Glutamatergic neuron (in vitro differentiated cells): ENCODE results near the gene SLC37A1. TPM values are rescaled to one million over a fixed set of nuclear protein-coding genes. Genes with fewer than 3 reads are reported as not detected.

ENCODE experiments used
- DNase-seq: peaks from one replicate; pipeline ENCODE4 v3.0.0; 2022
- H3K27ac Mint-ChIP-seq: one replicate; pipeline ENCODE4 v1.8.0; 2020; ENCODE audit warnings: mild to moderate bottlenecking, mixed read lengths, inconsistent platforms; ENCODE audit not compliant: unreplicated experiment
- H3K27me3 Mint-ChIP-seq: one replicate; pipeline ENCODE4 v1.8.0; 2020; ENCODE audit warnings: mild to moderate bottlenecking, moderate library complexity, mixed read lengths, inconsistent platforms; ENCODE audit not compliant: unreplicated experiment
- H3K36me3 Mint-ChIP-seq: one replicate; pipeline ENCODE4 v1.8.0; 2020; ENCODE audit warnings: mild to moderate bottlenecking, mixed read lengths, inconsistent platforms; ENCODE audit not compliant: unreplicated experiment
- H3K4me1 Mint-ChIP-seq: one replicate; pipeline ENCODE4 v1.8.0; 2020; ENCODE audit warnings: mild to moderate bottlenecking, low read depth, mixed read lengths, inconsistent platforms; ENCODE audit not compliant: unreplicated experiment
- H3K4me3 Mint-ChIP-seq: one replicate; pipeline ENCODE4 v1.8.0; 2020; ENCODE audit warnings: mild to moderate bottlenecking, mixed read lengths, inconsistent platforms; ENCODE audit not compliant: unreplicated experiment
- H3K9me3 Mint-ChIP-seq: one replicate; pipeline ENCODE4 v1.8.0; 2020; ENCODE audit warnings: mild to moderate bottlenecking, moderate library complexity, mixed read lengths, inconsistent platforms; ENCODE audit not compliant: unreplicated experiment
- total RNA-seq: library from RNA; stranded (reverse); fragmentation: NEBNext Ultra II Directional; extraction: Animal tissue kit (Norgen Biotek cat#: 25700); gene quantifications from one replicate; pipeline ENCODE4 v1.2.1, GENCODE V29; 2021; ENCODE audit not compliant: unreplicated experiment
- TF ChIP-seq, protein P1 (sequence below): fragments of 200-600 bp; sonication (generic); IDR thresholded peaks from one replicate; pipeline ENCODE4 v1.5.0; 2021; ENCODE audit not compliant: partially characterized antibody, unreplicated experiment

The SLC37A1 gene
- total RNA-seq, 1 donor from 2014 or later, result 65.7 TPM

DNA sequence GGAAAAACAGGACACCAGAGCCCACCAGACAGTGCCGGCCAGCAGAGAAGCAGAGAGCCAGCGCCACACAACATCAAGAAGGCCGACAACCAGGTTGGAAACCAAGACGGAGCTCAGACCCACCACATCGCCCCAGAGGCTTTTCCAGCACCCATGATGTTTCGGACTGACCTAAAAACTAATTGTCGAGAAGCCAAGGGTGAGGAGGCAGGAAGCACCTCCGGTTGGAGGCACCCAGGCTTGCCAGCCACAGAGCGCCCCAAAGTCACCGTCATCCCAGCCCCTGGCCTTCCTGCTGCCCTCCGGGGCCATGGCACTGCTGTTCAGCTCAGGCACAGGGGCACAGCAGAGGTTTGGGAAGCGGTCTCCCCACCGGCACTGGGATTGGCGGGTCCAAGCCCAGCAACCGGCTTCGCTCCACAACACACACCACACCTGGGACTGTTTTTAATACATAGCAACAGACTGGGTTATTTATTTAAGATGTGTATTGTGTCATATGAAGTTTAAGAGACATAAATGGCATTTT lies 67.2 kb downstream of the SLC37A1 start:
- Mint-ChIP-seq H3K27me3 (no peaks in the 10 kb centered on the region), H3K27ac (no peak overlapping the region), H3K9me3 (peaks cover 8% of the 10 kb centered on the region), H3K36me3 (peaks cover 26% of the 10 kb centered on the region), H3K4me1 (no peaks in the 10 kb centered on the region), H3K4me3 (no peak overlapping the region)
- TF ChIP-seq, protein P1, sequence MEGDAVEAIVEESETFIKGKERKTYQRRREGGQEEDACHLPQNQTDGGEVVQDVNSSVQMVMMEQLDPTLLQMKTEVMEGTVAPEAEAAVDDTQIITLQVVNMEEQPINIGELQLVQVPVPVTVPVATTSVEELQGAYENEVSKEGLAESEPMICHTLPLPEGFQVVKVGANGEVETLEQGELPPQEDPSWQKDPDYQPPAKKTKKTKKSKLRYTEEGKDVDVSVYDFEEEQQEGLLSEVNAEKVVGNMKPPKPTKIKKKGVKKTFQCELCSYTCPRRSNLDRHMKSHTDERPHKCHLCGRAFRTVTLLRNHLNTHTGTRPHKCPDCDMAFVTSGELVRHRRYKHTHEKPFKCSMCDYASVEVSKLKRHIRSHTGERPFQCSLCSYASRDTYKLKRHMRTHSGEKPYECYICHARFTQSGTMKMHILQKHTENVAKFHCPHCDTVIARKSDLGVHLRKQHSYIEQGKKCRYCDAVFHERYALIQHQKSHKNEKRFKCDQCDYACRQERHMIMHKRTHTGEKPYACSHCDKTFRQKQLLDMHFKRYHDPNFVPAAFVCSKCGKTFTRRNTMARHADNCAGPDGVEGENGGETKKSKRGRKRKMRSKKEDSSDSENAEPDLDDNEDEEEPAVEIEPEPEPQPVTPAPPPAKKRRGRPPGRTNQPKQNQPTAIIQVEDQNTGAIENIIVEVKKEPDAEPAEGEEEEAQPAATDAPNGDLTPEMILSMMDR, result no peak
- no peak for DNase-seq

DNA sequence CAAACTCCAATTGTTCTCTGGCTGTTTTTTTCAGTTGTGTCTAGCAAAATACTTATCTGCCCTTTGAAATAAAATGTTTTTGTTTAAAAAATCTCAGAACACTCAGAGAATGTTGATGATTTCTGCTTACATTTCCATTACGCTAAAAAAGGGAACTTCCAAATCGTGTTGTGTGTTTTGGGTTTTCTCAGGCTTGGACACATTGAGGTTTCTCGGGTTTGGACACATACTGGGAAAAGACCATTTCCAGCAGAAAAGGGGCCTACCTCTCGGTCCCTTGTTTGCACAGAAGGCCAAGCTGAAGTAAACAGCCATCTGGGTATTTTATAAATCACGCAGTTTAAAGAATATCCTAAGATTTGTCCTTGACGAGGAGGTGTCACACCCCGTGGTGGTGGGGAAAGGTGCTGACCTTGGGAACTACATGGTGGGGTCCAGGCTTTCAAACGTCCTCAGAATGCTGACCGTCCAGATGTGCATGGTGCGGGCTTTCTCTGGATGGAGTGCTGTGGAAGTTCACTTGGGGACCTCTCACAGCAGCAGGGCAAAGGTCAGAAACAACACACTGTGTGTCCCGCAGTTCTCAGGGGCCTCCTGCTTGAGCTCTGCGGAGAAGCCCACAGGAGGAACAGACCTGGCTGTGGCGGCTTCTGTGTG lies 67.8 kb downstream of the SLC37A1 start:
- Mint-ChIP-seq H3K36me3 (peaks cover 21% of the 10 kb centered on the region), H3K27me3 (no peaks in the 10 kb centered on the region), H3K27ac (no peak overlapping the region), H3K4me3 (no peak overlapping the region), H3K9me3 (peaks cover 10% of the 10 kb centered on the region), H3K4me1 (no peaks in the 10 kb centered on the region)
- DNase-seq, result no peak
- TF ChIP-seq, protein P1, result no peak

DNA sequence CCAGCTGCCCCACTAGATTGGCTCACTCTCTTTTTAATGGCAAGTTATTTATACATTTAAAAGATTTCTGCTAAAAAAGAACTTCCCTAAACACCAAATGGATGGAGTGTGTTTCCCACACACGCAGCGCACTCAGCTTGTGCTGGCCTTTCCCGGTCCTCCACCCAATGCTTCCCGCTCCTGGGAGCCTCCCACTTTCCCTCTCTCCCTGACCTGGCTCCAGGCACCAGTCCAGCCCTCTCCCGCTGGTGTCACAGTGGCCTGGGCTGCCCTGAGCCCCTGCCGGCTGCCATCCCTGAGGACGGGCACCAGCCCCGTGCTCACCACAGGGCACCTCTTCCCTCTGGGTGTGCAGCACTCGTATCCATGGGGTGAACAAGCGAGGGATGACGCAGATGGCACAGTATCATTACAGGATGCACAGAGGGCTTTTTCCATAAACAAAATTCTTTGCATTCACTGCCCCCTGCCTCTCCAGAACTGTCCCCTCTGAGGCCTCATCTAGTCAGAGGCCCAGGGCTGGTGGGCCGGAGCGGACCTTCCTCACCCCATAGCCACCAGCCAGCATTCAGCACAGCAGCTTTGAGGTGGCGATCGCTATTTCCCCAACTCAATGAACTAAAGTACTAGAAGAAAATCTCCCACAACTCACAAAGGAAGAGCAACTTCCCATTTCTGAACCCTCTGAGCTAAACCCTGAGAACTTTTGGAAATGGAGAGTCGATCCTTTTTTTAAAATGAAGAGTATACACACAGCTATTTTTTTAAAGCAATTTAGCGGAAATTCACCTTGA lies 68.5 kb downstream of the SLC37A1 start:
- Mint-ChIP-seq H3K27ac (no peak overlapping the region), H3K36me3 (peaks cover 14% of the 10 kb centered on the region), H3K27me3 (peaks cover 2% of the 10 kb centered on the region), H3K9me3 (peaks cover 8% of the 10 kb centered on the region), H3K4me3 (no peak overlapping the region), H3K4me1 (no peaks in the 10 kb centered on the region)
- no peak for DNase-seq
- TF ChIP-seq, protein P1, result no peak

- TF ChIP-seq, protein P1, result no peak
- Mint-ChIP-seq H3K9me3 (peaks cover 2% of the 10 kb centered on the region), H3K36me3 (peaks cover 6% of the 10 kb centered on the region), H3K27me3 (peaks cover 2% of the 10 kb centered on the region), H3K4me1 (no peaks in the 10 kb centered on the region), H3K4me3 (no peak overlapping the region), H3K27ac (no peak overlapping the region)
- no peak for DNase-seq
These were observed 69.3 kb downstream of the SLC37A1 start for GRCh38 chr21:42582787-42583476.
